ENCODE data around the gene COPS7A.
A peak's percentile ranks its signal among the peaks of the same experiment; 100 is the strongest.
"Not testable (repeated sequence)": the region's sequence is repeated elsewhere in the genome, so short reads cannot be mapped to it uniquely, and the experiment has no call there.

The COPS7A gene

GRCh38 chr12:6701078-6701768 is 22.6 kb upstream of the COPS7A start:
- DNase-seq, result peak; percentile 41

- no peak for DNase-seq
Measured at GRCh38 chr12:6703631-6704030, 20.2 kb upstream of the COPS7A start.

GRCh38 chr12:6708351-6708750 is 15.5 kb upstream of the COPS7A start:
- DNase-seq, result not testable (repeated sequence)

- no peak for DNase-seq
Measured at GRCh38 chr12:6708960-6709394, 14.9 kb upstream of the COPS7A start.

GRCh38 chr12:6716031-6716873 is 7.6 kb upstream of the COPS7A start:
- DNase-seq, result not testable (repeated sequence)

GRCh38 chr12:6716874-6717437 is 6.9 kb upstream of the COPS7A start:
- no peak for DNase-seq

GRCh38 chr12:6722863-6723262 is 983 bp upstream of the COPS7A start:
- no peak for DNase-seq

GRCh38 chr12:6724409-6724797 is 557 bp downstream of the COPS7A start:
- no peak for DNase-seq

GRCh38 chr12:6725350-6725749 is 1.5 kb downstream of the COPS7A start:
- no peak for DNase-seq

GRCh38 chr12:6729186-6729585 is 5.3 kb downstream of the COPS7A start:
- DNase-seq, result no peak

- DNase-seq, result no peak
Measured at GRCh38 chr12:6730169-6730568, 6.3 kb downstream of the COPS7A start.

GRCh38 chr12:6734506-6735387 is 10.9 kb downstream of the COPS7A start:
- DNase-seq, result no peak

GRCh38 chr12:6735448-6736191 is 11.8 kb downstream of the COPS7A start:
- DNase-seq, result peak; percentile 56

GRCh38 chr12:6736754-6737153 is 12.9 kb downstream of the COPS7A start:
- no peak for DNase-seq

- DNase-seq, result not testable (repeated sequence)
Measured at GRCh38 chr12:6742080-6742479, 18.2 kb downstream of the COPS7A start.

GRCh38 chr12:6742834-6743233 is 19.0 kb downstream of the COPS7A start:
- DNase-seq, result no peak

GRCh38 chr12:6743300-6743699 is 19.5 kb downstream of the COPS7A start:
- DNase-seq, result not testable (repeated sequence)

- no peak for DNase-seq
Measured at GRCh38 chr12:6745741-6746525, 22.1 kb downstream of the COPS7A start.

GRCh38 chr12:6747216-6747615 is 23.4 kb downstream of the COPS7A start:
- no peak for DNase-seq

- DNase-seq, result no peak
Measured at GRCh38 chr12:6748761-6749160, 24.9 kb downstream of the COPS7A start.

- no peak for DNase-seq
Measured at GRCh38 chr12:6750506-6750905, 26.7 kb downstream of the COPS7A start.

All from EL (cell line).